Measurements from ENCODE around the gene SLC25A26. TPM values are rescaled to one million over a fixed set of nuclear protein-coding genes. Genes with fewer than 3 reads are reported as not detected.

The SLC25A26 gene
- total and polyA plus RNA-seq, 2 donors (not counting 1 experiment from before 2014, with no cell fraction given): 14.2 to 29.0 TPM

- H3K36me3 ChIP-seq (ENCODE audit: control insufficient read depth, insufficient read depth, low read length): peaks cover 34% of the 10 kb centered on the region
- no peaks in the 10 kb centered on the region for H3K9me3 ChIP-seq (ENCODE audit: control insufficient read depth, insufficient read depth, low read depth, low read length)
- no peak overlapping the region for H3K4me3 ChIP-seq (replicated peaks in 1 of 4; ENCODE audit: control extremely low read depth in 1 of 4, insufficient read depth in 1 of 4, low read depth in 3 of 4, low read length in 4 of 4)
- no peak overlapping the region for H3K27ac ChIP-seq (ENCODE audit: insufficient read depth, low read length)
- no peaks in the 10 kb centered on the region for H3K4me1 ChIP-seq (ENCODE audit: control insufficient read depth, extremely low read depth, insufficient read depth, low read length)
- H2AFZ ChIP-seq (ENCODE audit: low read length): no peak overlapping the region
- TF ChIP-seq, protein P1, sequence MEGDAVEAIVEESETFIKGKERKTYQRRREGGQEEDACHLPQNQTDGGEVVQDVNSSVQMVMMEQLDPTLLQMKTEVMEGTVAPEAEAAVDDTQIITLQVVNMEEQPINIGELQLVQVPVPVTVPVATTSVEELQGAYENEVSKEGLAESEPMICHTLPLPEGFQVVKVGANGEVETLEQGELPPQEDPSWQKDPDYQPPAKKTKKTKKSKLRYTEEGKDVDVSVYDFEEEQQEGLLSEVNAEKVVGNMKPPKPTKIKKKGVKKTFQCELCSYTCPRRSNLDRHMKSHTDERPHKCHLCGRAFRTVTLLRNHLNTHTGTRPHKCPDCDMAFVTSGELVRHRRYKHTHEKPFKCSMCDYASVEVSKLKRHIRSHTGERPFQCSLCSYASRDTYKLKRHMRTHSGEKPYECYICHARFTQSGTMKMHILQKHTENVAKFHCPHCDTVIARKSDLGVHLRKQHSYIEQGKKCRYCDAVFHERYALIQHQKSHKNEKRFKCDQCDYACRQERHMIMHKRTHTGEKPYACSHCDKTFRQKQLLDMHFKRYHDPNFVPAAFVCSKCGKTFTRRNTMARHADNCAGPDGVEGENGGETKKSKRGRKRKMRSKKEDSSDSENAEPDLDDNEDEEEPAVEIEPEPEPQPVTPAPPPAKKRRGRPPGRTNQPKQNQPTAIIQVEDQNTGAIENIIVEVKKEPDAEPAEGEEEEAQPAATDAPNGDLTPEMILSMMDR (conservative IDR thresholded peaks at IDR 0.05 in 1 of 2, IDR thresholded peaks at IDR 0.05 in 1 of 2; ENCODE audit: low read depth in 1 of 2, low read length in 2 of 2): no peak
- no peak for TF ChIP-seq EZH2 (IDR thresholded peaks at IDR 0.05; ENCODE audit: low read length, missing control alignments)
- H3K79me2 ChIP-seq (ENCODE audit: control insufficient read depth, insufficient read depth, low read length): no peaks in the 10 kb centered on the region
- DNase-seq (ENCODE audit: low read depth in 2 of 2): no peak
- H3K4me2 ChIP-seq (ENCODE audit: extremely low read depth, insufficient read depth, low read length): no peak overlapping the region
- no peaks in the 10 kb centered on the region for H4K20me1 ChIP-seq (ENCODE audit: control insufficient read depth, extremely low read depth, insufficient read depth, low read length)
- H3K27me3 ChIP-seq (ENCODE audit: control insufficient read depth, insufficient read depth, low read length): no peaks in the 10 kb centered on the region
- no peak overlapping the region for H3K9ac ChIP-seq (ENCODE audit: insufficient read depth, low read length)
Measured at GRCh38 chr3:66382142-66382541, 161.3 kb downstream of the SLC25A26 start.

DNA sequence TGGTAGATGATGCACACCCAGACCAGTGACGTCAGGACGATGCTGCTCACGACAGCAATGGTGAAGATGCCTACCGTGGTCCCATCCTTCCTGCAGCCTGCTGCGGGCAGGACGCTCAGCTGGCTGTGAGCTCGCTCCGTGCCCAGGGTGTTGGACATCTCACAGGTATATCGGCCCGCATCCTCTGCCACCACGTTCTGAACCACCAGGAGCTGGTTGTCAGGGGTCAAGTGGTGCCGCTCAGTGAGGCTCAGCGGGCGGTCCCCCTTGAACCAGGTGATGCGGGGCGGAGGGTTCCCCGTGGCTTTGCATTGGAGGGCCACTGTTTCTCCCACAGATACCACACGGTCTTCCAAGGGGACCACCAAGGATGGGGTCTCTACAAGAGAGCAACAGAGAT lies 162.2 kb downstream of the SLC25A26 start:
- Histone ChIP-seq H3K9me3 (ENCODE audit: control insufficient read depth, insufficient read depth, low read depth, low read length) (no peaks in the 10 kb centered on the region), H3K27me3 (ENCODE audit: control insufficient read depth, insufficient read depth, low read length) (no peaks in the 10 kb centered on the region), H3K4me2 (ENCODE audit: extremely low read depth, insufficient read depth, low read length) (no peak overlapping the region), H3K27ac (ENCODE audit: insufficient read depth, low read length) (no peak overlapping the region), H3K79me2 (ENCODE audit: control insufficient read depth, insufficient read depth, low read length) (no peaks in the 10 kb centered on the region), H3K4me3 (replicated peaks in 1 of 4; ENCODE audit: control extremely low read depth in 1 of 4, insufficient read depth in 1 of 4, low read depth in 3 of 4, low read length in 4 of 4) (no peak overlapping the region), H3K4me1 (ENCODE audit: control insufficient read depth, extremely low read depth, insufficient read depth, low read length) (no peaks in the 10 kb centered on the region), H3K9ac (ENCODE audit: insufficient read depth, low read length) (no peak overlapping the region), H3K36me3 (ENCODE audit: control insufficient read depth, insufficient read depth, low read length) (peaks cover 34% of the 10 kb centered on the region), H4K20me1 (ENCODE audit: control insufficient read depth, extremely low read depth, insufficient read depth, low read length) (no peaks in the 10 kb centered on the region), H2AFZ (ENCODE audit: low read length) (no peak overlapping the region)
- DNase-seq (ENCODE audit: low read depth in 2 of 2): no peak
- TF ChIP-seq EZH2 (IDR thresholded peaks at IDR 0.05; ENCODE audit: low read length, missing control alignments): no peak
- TF ChIP-seq, protein P1 (conservative IDR thresholded peaks at IDR 0.05 in 1 of 2, IDR thresholded peaks at IDR 0.05 in 1 of 2; ENCODE audit: low read depth in 1 of 2, low read length in 2 of 2): no peak

DNA sequence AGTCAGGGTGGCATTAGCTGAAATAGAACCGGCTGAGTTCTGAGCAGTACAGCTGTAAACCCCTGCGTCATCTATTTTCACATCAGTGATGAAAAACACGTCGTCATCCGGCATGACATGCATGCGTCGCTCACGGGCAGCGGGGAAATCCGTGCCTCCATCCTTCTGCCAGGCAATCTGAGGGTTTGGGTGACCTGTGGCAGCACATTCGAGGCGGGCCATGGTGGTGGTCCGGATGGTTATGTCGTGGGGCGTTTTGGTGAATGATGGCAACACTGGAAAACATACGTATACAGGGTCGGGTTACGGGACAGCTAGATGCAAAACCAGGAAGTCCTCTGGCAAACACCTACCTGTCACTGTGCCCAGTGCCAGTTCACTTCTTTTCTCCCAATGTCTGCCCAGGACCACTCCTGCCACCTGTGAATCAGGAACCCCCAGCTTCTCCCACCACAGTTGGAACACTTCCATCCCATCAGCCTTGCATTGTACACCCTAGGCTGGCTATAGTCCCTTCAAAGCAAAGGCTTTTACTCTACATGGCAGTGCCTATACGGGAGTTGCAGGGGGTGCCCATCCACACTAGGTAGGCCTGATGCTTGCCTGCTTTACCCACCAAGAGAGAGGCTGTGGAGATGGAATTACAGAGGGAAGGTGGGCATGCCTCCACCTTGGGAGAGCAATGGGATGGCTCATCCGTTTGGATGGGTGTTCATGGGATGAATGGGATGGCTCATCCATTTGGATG lies 163.4 kb downstream of the SLC25A26 start:
- no peaks in the 10 kb centered on the region for H3K9me3 ChIP-seq (ENCODE audit: control insufficient read depth, insufficient read depth, low read depth, low read length)
- H3K4me3 ChIP-seq (replicated peaks in 1 of 4; ENCODE audit: control extremely low read depth in 1 of 4, insufficient read depth in 1 of 4, low read depth in 3 of 4, low read length in 4 of 4): no peak overlapping the region
- no peaks in the 10 kb centered on the region for H3K79me2 ChIP-seq (ENCODE audit: control insufficient read depth, insufficient read depth, low read length)
- no peak for DNase-seq (ENCODE audit: low read depth in 2 of 2)
- no peak overlapping the region for H3K4me2 ChIP-seq (ENCODE audit: extremely low read depth, insufficient read depth, low read length)
- no peak overlapping the region for H3K27ac ChIP-seq (ENCODE audit: insufficient read depth, low read length)
- no peaks in the 10 kb centered on the region for H3K4me1 ChIP-seq (ENCODE audit: control insufficient read depth, extremely low read depth, insufficient read depth, low read length)
- peaks cover 33% of the 10 kb centered on the region for H3K36me3 ChIP-seq (ENCODE audit: control insufficient read depth, insufficient read depth, low read length)
- no peaks in the 10 kb centered on the region for H4K20me1 ChIP-seq (ENCODE audit: control insufficient read depth, extremely low read depth, insufficient read depth, low read length)
- TF ChIP-seq, protein P1 (conservative IDR thresholded peaks at IDR 0.05 in 1 of 2, IDR thresholded peaks at IDR 0.05 in 1 of 2; ENCODE audit: low read depth in 1 of 2, low read length in 2 of 2): no peak
- TF ChIP-seq EZH2 (IDR thresholded peaks at IDR 0.05; ENCODE audit: low read length, missing control alignments): no peak
- H2AFZ ChIP-seq (ENCODE audit: low read length): no peak overlapping the region
- no peaks in the 10 kb centered on the region for H3K27me3 ChIP-seq (ENCODE audit: control insufficient read depth, insufficient read depth, low read length)
- no peak overlapping the region for H3K9ac ChIP-seq (ENCODE audit: insufficient read depth, low read length)
